ENCODE measurements around the gene RSBN1L.

DNA sequence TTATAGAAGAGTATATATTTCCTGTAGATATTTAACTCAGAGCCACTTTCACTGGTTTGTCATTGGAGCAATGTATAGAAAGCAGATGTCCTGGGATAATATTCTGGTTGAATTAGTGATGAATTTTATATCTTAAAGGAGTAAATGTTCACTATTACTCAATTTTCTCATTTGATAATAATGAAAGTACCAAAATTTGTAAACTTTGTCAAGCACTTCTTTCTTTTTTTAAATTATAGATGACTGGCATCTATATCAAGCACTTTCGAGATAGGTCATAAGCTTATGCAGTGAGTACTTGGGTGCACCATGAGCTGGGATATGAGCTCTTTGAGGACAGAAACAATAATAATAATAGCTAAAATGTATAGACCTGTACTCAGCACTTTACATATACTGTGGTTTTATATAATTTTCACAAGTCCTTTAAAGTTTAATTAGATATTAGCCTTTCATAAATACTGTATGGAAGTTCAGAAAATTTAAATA, 11.3 kb downstream of the RSBN1L start:
- TF ChIP-seq, protein P1, sequence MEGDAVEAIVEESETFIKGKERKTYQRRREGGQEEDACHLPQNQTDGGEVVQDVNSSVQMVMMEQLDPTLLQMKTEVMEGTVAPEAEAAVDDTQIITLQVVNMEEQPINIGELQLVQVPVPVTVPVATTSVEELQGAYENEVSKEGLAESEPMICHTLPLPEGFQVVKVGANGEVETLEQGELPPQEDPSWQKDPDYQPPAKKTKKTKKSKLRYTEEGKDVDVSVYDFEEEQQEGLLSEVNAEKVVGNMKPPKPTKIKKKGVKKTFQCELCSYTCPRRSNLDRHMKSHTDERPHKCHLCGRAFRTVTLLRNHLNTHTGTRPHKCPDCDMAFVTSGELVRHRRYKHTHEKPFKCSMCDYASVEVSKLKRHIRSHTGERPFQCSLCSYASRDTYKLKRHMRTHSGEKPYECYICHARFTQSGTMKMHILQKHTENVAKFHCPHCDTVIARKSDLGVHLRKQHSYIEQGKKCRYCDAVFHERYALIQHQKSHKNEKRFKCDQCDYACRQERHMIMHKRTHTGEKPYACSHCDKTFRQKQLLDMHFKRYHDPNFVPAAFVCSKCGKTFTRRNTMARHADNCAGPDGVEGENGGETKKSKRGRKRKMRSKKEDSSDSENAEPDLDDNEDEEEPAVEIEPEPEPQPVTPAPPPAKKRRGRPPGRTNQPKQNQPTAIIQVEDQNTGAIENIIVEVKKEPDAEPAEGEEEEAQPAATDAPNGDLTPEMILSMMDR (IDR thresholded peaks at IDR 0.05; ENCODE audit: poor library complexity): no peak
- no peak for TF ChIP-seq EZH2 (IDR thresholded peaks at IDR 0.05; ENCODE audit: borderline replicate concordance)
